Bronchial epithelial cell (primary cell): Measurements from ENCODE around the gene C17orf113. TPM values are rescaled to one million over a fixed set of nuclear protein-coding genes. Genes with fewer than 3 reads are reported as not detected.

Experiments
- DNase-seq: peaks from one replicate; pipeline ENCODE4 v3.0.0-alpha.2; 2010; ENCODE audit warnings: low read depth
- FAIRE-seq: peaks from 2 replicates; lab custom pipeline; 2011; peaks lifted over from hg19 to GRCh38; lab: Jason Lieb, UNC
- H3K27me3 ChIP-seq: 2 replicates; pipeline ENCODE4 v1.5.1; 2011; ENCODE audit warnings: low read length; ENCODE audit not compliant: control insufficient read depth, insufficient read depth
- H3K36me3 ChIP-seq: 2 replicates; pipeline ENCODE4 v1.5.1; 2011; ENCODE audit warnings: low read length; ENCODE audit not compliant: control insufficient read depth, insufficient read depth
- H3K4me3 ChIP-seq: 2 replicates; pipeline ENCODE4 v1.5.1; 2011; ENCODE audit warnings: mild to moderate bottlenecking, low read depth, low read length, control low read depth
- total RNA-seq: library from RNA; depleted of rRNA; stranded (reverse); fragments of >200 nt; gene quantifications from 2 replicates; pipeline ENCODE4 v1.2.1, GENCODE V29; 2014
- TF ChIP-seq, protein P1 (sequence below): IDR thresholded peaks from 2 replicates; pipeline ENCODE4 v1.5.1; 2011; ENCODE audit warnings: mild to moderate bottlenecking, moderate library complexity, low read length, control low read depth, inconsistent platforms; ENCODE audit not compliant: insufficient read depth, severe bottlenecking

C17orf113 gene
- total RNA-seq, 1 donor from 2014 or later, result 0.26 TPM

DNA sequence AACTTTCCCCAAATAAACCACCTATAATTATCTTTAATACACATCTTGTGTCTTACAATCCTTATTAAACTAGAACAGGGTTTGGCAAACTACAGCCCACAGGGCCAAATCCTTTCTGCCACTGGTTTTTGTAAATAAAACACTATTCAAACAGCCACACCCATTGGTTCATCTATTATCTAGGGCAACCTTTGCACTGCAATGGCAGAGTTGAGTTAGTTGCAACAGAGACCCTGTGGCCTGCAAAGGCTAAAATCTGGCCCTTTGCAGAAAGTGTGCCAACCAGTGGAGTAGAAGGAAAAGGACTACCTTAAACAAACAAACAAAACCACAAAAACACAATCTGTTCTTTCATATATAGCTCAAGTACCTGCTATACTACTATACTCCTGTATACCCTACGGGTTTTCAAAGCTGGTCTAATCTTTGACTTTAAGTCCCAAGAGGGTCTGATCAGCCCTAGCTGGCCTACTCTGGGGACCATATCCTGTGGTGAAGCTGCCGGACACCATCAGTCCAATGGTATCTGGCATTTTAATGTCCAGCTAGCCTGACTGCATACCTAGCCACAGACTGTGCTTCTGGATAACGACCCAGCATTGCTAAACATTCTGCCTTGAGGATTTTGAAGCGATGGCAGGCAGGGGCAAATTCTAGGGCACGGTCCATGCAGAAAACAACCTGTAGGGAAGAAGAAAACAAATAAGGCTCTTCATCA, 60.5 kb downstream of the C17orf113 start:
- Histone ChIP-seq H3K36me3 (peaks cover 22% of the 10 kb centered on the region), H3K27me3 (no peaks in the 10 kb centered on the region), H3K4me3 (no peak overlapping the region)
- DNase-seq, result no peak
- FAIRE-seq, result no peak
- TF ChIP-seq, protein P1, sequence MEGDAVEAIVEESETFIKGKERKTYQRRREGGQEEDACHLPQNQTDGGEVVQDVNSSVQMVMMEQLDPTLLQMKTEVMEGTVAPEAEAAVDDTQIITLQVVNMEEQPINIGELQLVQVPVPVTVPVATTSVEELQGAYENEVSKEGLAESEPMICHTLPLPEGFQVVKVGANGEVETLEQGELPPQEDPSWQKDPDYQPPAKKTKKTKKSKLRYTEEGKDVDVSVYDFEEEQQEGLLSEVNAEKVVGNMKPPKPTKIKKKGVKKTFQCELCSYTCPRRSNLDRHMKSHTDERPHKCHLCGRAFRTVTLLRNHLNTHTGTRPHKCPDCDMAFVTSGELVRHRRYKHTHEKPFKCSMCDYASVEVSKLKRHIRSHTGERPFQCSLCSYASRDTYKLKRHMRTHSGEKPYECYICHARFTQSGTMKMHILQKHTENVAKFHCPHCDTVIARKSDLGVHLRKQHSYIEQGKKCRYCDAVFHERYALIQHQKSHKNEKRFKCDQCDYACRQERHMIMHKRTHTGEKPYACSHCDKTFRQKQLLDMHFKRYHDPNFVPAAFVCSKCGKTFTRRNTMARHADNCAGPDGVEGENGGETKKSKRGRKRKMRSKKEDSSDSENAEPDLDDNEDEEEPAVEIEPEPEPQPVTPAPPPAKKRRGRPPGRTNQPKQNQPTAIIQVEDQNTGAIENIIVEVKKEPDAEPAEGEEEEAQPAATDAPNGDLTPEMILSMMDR, result no peak

DNA sequence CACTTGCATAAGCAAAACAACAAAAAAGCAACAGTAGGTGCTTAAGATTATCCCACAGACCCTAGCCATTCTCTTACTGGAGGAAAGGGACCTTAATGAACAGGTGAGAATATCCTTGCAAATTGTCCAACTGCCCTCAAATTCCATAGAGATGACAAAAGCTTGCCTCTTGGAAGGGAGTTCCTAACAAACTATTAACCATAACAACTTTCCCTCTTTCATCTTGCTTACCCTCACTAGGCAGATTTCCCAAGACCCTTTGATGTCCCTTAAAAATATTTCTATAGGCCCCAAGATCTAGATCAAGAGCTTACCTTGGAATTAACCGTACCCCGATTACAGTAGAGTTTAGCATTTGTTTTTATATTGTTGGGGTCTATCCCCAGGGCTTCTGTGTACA, 62.0 kb downstream of the C17orf113 start:
- Histone ChIP-seq H3K4me3 (no peak overlapping the region), H3K27me3 (no peaks in the 10 kb centered on the region), H3K36me3 (peaks cover 20% of the 10 kb centered on the region)
- TF ChIP-seq, protein P1, result no peak
- FAIRE-seq (no peak), DNase-seq (no peak)

Other genes with a start within 250 kb of the C17orf113 start
- gene P3H4, start 238.7 kb downstream of the C17orf113 start, total RNA-seq, result 32.1 and 47.1 TPM in 2 replicates
- 64.1 and 81.6 TPM in 2 replicates for gene FKBP10, start 237.6 kb downstream of the C17orf113 start, total RNA-seq
- 81.2 and 124 TPM in 2 replicates for gene NT5C3B, start 214.4 kb downstream of the C17orf113 start, total RNA-seq
- under 0.01 and 0.13 TPM in 2 replicates for gene KLHL10, start 212.8 kb downstream of the C17orf113 start, total RNA-seq
- gene KLHL11, start 185.2 kb downstream of the C17orf113 start, total RNA-seq, result 31.0 and 33.2 TPM in 2 replicates
- 78.5 and 121 TPM in 2 replicates for gene ACLY, start 131.7 kb downstream of the C17orf113 start, total RNA-seq
- gene ODAD4, start 120.0 kb downstream of the C17orf113 start, total RNA-seq, result 0.13 and 0.26 TPM in 2 replicates
- 16.3 and 32.4 TPM in 2 replicates for gene CNP, start 83.8 kb downstream of the C17orf113 start, total RNA-seq
- gene DNAJC7, start 33.2 kb downstream of the C17orf113 start, total RNA-seq, result 47.7 and 77.2 TPM in 2 replicates
- 13.7 and 31.1 TPM in 2 replicates for gene NKIRAS2, start 30.5 kb downstream of the C17orf113 start, total RNA-seq
- under 0.01 and 0.26 TPM in 2 replicates for gene ZNF385C, start 47.9 kb upstream of the C17orf113 start, total RNA-seq
- 4.4 and 5.0 TPM in 2 replicates for gene DHX58, start 62.1 kb upstream of the C17orf113 start, total RNA-seq
- 5.6 and 10.3 TPM in 2 replicates for gene KAT2A, start 70.8 kb upstream of the C17orf113 start, total RNA-seq
- gene HSPB9, start 72.2 kb upstream of the C17orf113 start, total RNA-seq, result not detected in 2 replicates
- gene RAB5C, start 104.4 kb upstream of the C17orf113 start, total RNA-seq, result 52.1 and 63.9 TPM in 2 replicates
- gene KCNH4, start 130.5 kb upstream of the C17orf113 start, total RNA-seq, result not detected in 2 replicates
- not detected in 2 replicates for gene HCRT, start 134.9 kb upstream of the C17orf113 start, total RNA-seq
- gene GHDC, start 143.9 kb upstream of the C17orf113 start, total RNA-seq, result 5.9 and 6.8 TPM in 2 replicates
- 11.6 and 12.2 TPM in 2 replicates for gene STAT5B, start 225.8 kb upstream of the C17orf113 start, total RNA-seq
- gene STAT5A, start 237.9 kb upstream of the C17orf113 start, total RNA-seq, result 1.3 TPM in 2 replicates